NOMO-1 (cell line): ENCODE measurements around the gene ISOC2.
"Not testable (repeated sequence)": the region's sequence is repeated elsewhere in the genome, so short reads cannot be mapped to it uniquely, and the experiment has no call there.

Source experiments
- DNase-seq, 2 experiments: peaks; one replicate each; lab custom pipeline; 2025; ENCODE audit not compliant: unreplicated experiment in 2 of 2; lab: John Stamatoyannopoulos, UW

The ISOC2 gene

GRCh38 chr19:55460670-55461258 is 678 bp downstream of the ISOC2 start:
- peak; percentile 61 to 86 for DNase-seq

- DNase-seq: peak in 1 of 2 experiments; percentile 45
Measured at GRCh38 chr19:55459950-55460657, 1.3 kb downstream of the ISOC2 start.

GRCh38 chr19:55459551-55459949 is 1.9 kb downstream of the ISOC2 start:
- no peak for DNase-seq

GRCh38 chr19:55457683-55458457 is 3.6 kb downstream of the ISOC2 start:
- no peak for DNase-seq

GRCh38 chr19:55456347-55456746 is 5.1 kb downstream of the ISOC2 start:
- no peak for DNase-seq

- DNase-seq: no peak
Measured at GRCh38 chr19:55455576-55456235, 5.7 kb downstream of the ISOC2 start.

GRCh38 chr19:55454787-55455243 is 6.6 kb downstream of the ISOC2 start:
- peak; percentile 16 to 39 for DNase-seq

GRCh38 chr19:55453511-55454260 is 7.8 kb downstream of the ISOC2 start:
- DNase-seq: no peak

- DNase-seq: peak in 1 of 2 experiments; percentile 44
Measured at GRCh38 chr19:55452749-55453346, 8.6 kb downstream of the ISOC2 start.

- no peak for DNase-seq
Measured at GRCh38 chr19:55451965-55452748, 9.3 kb downstream of the ISOC2 start.

- no peak for DNase-seq
Measured at GRCh38 chr19:55451163-55451964, 10.1 kb downstream of the ISOC2 start.

GRCh38 chr19:55449469-55449868 is 12.0 kb downstream of the ISOC2 start:
- no peak for DNase-seq

GRCh38 chr19:55448175-55448490 is 13.3 kb downstream of the ISOC2 start:
- not testable (repeated sequence) for DNase-seq

GRCh38 chr19:55447421-55448174 is 13.8 kb downstream of the ISOC2 start:
- peak in 1 of 2 experiments; percentile 38 for DNase-seq

- peak in 1 of 2 experiments; percentile 34 for DNase-seq
Measured at GRCh38 chr19:55446060-55446459, 15.4 kb downstream of the ISOC2 start.

GRCh38 chr19:55444646-55445045 is 16.8 kb downstream of the ISOC2 start:
- DNase-seq: no peak

GRCh38 chr19:55443824-55444480 is 17.5 kb downstream of the ISOC2 start:
- no peak for DNase-seq
